Stimulated activated CD4-positive, alpha-beta T cell treated with anti-CD3 and anti-CD28 coated beads, Interleukin-1b, Interleukin-23, amount 100 ng/mL, for 1 hour (primary cell): Measurements from ENCODE around the gene POLR2L.

Source experiments
- DNase-seq, 2 donors: peaks; one replicate each; pipeline ENCODE4 v3.0.0-alpha.2; 2020; ENCODE audit warnings: low read depth in 2 of 2

The POLR2L gene

DNA sequence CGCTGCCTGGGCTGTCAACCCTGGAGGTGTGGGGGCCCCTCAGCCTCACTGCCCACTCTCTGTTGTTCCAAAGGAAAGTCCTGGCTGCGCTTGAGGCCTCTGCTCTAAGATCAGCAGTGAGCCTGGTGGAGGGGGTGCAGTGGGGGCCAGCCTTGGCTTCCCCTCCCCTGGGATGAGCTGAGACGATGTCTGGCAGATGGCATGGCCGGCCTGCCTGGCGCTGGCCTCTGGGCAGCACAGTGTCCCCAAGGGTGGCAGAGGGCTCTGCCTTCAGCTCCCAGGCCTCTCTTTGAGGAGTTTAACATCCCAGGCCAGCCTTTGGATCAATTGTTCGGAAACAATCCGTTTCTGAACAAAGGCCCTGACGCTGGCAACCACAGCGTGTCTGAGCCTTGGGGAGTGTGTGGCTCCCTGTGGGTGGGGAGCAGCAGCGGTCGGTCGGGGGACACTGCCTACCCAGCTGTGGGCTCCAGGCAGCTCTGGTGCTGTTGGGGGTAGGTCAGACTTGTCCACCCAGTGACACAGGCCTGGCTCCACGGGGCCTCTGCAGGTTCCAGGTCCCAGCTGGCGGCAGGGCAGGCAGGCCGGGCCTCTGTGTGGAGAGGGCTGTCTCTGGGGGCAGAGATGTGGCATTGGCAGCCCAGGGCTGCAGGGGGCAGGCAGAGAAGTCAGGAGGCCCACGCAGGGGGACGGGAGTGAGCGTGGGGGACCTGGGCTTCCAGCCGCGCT lies 12.4 kb upstream of the POLR2L start:
- DNase-seq = no peak

- no peak for DNase-seq
Measured at GRCh38 chr11:853682-854448, 11.5 kb upstream of the POLR2L start.

DNA sequence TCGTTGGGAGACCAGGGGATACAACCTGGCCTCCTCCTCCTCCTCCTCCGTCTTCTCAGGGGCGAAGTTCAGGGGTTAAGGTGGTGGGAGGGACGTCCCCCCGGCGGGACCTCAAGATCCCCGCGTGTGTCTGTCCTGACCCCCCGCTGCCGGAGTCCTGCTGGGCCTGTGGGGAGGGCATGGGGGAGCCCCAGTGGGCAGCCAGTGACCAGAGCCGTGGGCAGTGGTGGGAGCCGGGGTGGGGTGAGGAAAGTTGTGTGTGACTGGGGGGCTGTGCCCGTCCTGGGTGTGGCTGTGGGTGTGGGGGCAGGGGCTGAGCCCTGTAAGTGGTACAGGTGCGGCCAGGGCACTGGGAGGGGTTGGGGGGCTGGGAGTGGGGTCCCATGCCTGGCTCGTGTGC lies 10.4 kb upstream of the POLR2L start:
- DNase-seq = no peak

- DNase-seq = no peak
Measured at GRCh38 chr11:850775-851763, 8.7 kb upstream of the POLR2L start.

- DNase-seq = no peak
Measured at GRCh38 chr11:849951-850774, 7.8 kb upstream of the POLR2L start.

DNA sequence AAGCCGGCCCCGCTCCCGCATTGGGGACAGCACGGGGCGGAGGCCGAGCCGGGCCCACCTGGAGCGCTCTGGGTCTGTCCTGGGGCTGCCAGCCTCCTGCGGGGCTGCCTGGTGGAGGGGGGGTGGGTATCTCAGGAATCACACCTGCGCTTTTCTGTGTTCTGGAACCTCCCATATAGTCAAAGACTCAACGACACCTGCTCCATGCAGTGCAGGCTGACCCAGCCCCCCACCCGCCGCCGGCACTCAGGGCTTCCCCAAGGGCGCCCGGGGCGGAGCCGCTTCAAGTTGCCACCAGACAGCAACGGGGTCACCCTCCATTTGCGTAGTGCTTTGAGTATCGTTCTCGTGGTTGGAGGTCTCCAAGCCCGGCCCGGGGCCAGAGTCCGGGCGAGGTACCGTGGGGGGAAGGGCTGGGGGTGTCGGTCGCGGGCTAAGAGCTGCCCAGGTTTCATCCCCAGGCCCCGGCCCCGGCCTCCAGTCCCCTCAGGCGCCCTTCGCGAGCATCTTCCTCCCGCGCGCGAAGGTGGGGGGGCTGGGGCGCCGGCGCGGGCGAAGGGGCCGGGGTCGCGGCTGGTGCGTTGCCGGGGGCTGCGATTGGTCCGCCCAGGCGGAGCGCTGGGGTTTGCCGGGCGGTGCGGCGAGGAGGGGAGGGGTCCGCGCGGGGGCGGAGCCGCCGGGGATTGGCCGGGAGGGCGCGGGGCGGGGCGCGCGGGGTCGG lies 6.9 kb upstream of the POLR2L start:
- no peak for DNase-seq

- peak; percentile 27 to 58 for DNase-seq
Measured at GRCh38 chr11:848380-848931, 6.1 kb upstream of the POLR2L start.

DNA sequence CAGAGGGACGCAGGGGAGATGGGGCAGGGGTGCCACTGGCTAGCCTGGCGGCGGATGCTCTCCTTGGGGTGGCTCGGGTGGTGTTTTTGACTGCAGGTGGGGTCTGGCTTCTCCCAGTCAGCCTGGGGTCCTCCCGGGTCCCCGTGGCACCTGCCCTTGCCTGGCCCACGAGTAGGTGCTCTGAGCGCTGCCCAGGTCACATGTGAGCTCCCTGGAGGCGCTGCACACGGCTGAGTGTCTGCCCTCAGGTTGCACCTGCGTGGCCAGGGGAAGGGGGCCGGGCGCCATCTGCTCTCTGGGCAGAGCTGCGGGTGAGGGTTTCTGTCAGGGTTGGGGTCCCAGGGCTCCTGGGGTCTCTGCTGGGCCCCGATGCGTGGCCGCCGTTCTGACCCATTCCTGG lies 5.5 kb upstream of the POLR2L start:
- DNase-seq = no peak

DNA sequence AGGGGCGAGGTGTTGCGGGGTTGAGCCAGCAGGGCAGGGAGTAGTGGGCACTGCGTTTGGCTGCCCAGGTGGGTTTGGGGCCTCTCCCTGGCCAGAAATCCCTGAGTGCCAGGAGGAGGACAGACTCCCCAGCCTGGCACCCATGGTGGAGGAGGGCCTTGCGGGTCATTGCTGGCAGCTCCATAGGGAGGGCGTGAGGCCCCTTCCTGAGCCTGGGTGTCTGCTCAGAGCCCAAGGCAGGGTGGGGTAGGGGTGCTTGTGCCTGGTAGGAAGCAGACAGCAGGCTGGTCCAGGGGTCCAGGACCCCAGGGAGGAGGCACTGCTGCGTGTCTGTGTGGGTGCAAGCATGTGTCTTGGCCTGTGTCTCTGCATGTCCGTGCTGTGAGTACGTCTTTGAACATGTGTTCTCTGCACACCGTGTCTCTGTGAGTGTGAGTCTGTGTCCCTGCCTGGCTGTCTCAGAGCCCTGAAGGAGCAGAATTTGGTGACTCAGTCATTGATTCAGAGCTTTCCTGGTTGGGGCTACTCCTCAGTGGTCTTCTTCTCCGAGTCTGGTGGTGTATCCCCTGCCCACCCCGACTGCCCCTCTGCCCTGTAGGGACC lies 4.3 kb upstream of the POLR2L start:
- DNase-seq = no peak

DNA sequence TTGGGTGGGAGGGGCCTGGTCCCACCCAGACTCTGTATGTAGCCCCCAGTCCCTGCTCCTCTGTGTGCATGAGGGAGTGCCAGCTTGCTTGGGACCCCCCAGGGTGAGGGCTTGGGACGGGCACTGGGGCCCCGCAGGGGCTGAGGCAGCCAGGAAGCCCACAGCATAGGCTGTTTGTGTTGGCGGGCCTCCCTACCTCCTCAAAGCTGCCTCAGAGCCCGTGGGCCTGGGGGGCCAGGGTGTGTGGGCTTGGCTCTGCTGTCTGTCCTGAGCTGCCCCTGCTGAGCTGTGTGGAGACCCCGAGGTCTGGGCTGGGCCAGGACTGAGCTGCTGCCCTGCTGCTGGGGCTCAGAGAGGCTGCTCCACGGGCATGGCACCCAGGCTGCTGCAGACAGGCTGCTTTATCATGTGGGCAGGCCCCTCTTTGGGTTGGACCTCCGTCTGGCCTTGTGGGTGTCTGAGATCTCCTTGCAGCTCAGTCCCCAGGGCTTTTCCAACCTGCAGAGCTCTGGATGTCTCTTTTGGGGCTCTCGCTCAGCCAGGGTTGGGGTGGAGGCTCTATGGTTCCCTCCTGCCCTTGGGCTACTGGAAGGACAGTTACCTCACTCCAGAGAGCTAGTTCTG lies 3.7 kb upstream of the POLR2L start:
- no peak for DNase-seq

GRCh38 chr11:844693-845644 lies 2.6 kb upstream of the POLR2L start:
- no peak for DNase-seq

DNA sequence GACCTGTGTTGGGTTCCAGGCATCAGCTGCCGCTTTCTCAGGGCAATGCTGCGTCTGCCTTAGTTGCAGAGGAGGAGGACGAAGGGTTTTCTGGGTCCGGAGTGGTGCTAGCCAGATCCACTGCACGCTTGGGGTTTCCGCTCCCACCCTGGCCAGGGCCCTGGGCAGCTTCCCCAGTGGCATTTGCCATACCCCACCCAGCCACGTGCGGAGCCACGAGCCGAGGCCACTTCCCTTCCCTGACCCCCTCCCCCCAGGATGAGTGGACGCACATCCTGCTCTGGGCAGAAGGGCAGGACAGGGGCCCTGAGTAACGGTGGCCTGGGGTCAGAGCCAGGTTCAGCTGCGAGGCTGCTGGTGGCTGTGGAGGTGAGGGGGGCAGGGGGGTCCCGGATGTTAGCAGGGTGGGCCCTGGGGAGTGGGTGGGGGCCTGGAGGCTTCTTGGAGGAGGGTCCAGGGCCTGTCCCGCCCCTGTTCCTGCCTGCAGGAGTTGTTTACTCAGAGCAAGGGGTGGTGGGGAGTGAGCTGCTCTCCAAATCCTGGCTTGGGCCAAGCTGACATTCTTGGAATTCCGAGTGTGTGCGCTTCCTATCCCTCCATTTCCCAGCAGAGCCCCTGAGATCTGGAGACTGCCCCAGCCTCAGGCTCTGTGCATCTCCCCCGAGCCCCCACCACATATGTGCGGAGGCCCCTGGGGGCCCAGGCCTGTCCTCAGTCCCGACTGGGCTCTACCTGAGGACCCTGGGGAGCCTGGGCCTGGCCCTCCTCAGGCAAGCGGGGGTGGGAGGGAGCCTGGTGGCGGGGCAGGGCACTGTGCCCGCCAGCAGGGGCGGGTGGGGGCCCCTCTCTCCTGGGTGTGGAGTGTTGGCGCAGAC lies 1.7 kb upstream of the POLR2L start:
- DNase-seq = no peak

GRCh38 chr11:843086-843734 lies 881 bp upstream of the POLR2L start:
- DNase-seq = no peak

DNA sequence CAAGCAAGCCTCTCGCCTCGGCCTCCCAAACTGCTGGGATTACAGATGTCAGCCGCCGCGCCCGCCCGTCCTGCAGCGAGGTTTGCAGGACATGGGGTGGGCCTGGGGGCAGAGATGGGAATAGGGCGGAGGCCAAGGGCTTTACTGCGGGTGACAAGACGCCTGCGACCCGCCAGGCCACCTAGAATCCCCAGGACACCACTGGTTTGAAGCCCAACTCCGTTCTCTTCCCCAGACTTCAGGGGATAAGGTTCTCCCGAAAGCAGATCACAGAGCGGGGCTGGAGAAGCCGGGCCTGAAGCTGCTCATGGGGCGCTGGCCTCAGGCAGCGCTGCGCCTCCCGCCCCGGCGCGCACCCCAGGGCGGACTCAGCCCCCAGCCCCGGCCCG lies 354 bp downstream of the POLR2L start:
- DNase-seq = no peak

DNA sequence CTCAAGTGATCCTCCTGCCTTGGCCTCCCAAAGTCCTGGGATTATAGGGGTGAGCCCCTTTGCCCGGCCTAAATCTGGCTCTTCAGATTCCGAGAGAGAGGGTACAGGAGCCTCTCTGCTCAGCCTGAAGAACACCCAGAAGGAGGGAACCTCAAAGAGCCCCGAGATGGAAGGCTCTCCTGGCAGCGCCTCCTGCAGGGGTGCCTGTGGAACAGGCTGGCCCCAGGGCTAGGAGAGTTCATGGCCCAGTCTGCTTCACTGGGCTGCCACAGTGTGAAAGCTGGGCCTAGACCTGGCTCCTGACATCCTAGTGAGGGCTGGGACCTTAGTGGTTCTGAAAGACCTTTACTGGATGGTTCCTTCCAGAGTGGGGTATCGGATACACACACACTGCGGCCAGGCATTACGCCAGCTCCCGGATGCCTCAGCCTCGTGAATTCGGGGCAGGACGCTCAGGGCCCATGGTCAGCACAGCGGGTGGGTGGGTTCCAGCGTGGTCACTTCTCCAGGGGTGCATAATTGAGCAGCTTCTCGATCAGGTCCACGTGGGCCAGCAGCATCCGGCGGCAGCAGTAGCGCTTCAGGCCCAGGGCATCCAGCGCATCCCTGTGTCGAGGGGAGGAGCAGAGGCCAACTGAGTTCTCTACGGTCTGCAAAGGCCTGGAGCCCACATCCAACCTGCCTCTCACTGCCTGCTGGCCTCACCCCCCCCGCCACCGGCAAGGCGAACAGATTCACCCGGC lies 2.3 kb downstream of the POLR2L start:
- no peak for DNase-seq

GRCh38 chr11:839280-839623 lies 3.1 kb downstream of the POLR2L start:
- no peak for DNase-seq
